H1 (cell line): ENCODE results near the gene MYOM3. TPM values are rescaled to one million over a fixed set of nuclear protein-coding genes. Genes with fewer than 3 reads are reported as not detected.

Experiments
- CTCF ChIA-PET: fragments of 300-600 bp; sonication (Branson Sonifier 250); formaldehyde crosslinking; loops from one replicate; lab custom pipeline; 2021; ENCODE audit not compliant: partially characterized antibody; lab: Charles Lee
- POLR2A ChIA-PET: fragments of 300-600 bp; sonication (Branson Sonifier 250); formaldehyde crosslinking; loops from one replicate; lab custom pipeline; 2021; ENCODE audit warnings: inconsistent platforms; ENCODE audit not compliant: partially characterized antibody; lab: Charles Lee
- DNase-seq, 2 experiments: peaks; one replicate each; pipeline versions ENCODE4 v3.0.0 to v3.0.0-alpha.2; 2010 to 2022; ENCODE audit warnings: low spot score in 2 of 2, low read depth in 1 of 2, mixed read lengths in 1 of 2
- FAIRE-seq: peaks from 2 replicates; lab custom pipeline; 2011; peaks lifted over from hg19 to GRCh38; lab: Jason Lieb, UNC
- H2AFZ ChIP-seq: 2 replicates; pipeline ENCODE4 v1.8.1; 2012; ENCODE audit warnings: low read length, inconsistent platforms
- H2AK5ac ChIP-seq: 2 replicates; pipeline ENCODE4 v1.6.1; 2013; ENCODE audit warnings: low read depth, low read length
- H2BK120ac ChIP-seq: replicated peaks from 2 replicates; pipeline ENCODE3; 2013; ENCODE audit warnings: low read depth, low read length, inconsistent platforms
- H2BK12ac ChIP-seq: 2 replicates; pipeline ENCODE4 v1.6.1; 2013; ENCODE audit warnings: low read depth, low read length
- H2BK15ac ChIP-seq: 2 replicates; pipeline ENCODE4 v1.6.1; 2013; ENCODE audit warnings: low read length
- H2BK20ac ChIP-seq: 2 replicates; pipeline ENCODE4 v1.6.1; 2013; ENCODE audit warnings: low read length
- H2BK5ac ChIP-seq: 2 replicates; pipeline ENCODE4 v1.6.1; 2013; ENCODE audit warnings: low read depth, low read length
- H3K14ac ChIP-seq: 2 replicates; pipeline ENCODE4 v1.6.1; 2013; ENCODE audit warnings: inconsistent platforms; ENCODE audit not compliant: insufficient read length
- H3K18ac ChIP-seq: 2 replicates; pipeline ENCODE4 v1.6.1; 2013; ENCODE audit warnings: low read length; ENCODE audit errors: extremely low read depth
- H3K23ac ChIP-seq: 2 replicates; pipeline ENCODE4 v1.6.1; 2013; ENCODE audit warnings: inconsistent platforms; ENCODE audit not compliant: insufficient read length
- H3K23me2 ChIP-seq: 2 replicates; pipeline ENCODE4 v1.6.1; 2013; ENCODE audit warnings: low read depth, low read length
- H3K27ac ChIP-seq: 2 replicates; pipeline ENCODE4 v1.6.1; 2011; ENCODE audit warnings: low read depth, low read length, inconsistent platforms
- H3K27me3 ChIP-seq, 4 experiments: replicated peaks in 1 of 4; 1 replicate in 1 of 4; 2 replicates in 3 of 4; pipeline versions ENCODE4 v1.6.1 to v1.8.1; 2011 to 2013; ENCODE audit warnings: low read length in 3 of 4, mild to moderate bottlenecking in 3 of 4, inconsistent platforms in 2 of 4, mixed read lengths in 2 of 4, moderate library complexity in 1 of 4; ENCODE audit not compliant: control insufficient read depth in 3 of 4, insufficient read depth in 3 of 4; ENCODE audit errors: extremely low read depth in 1 of 4
- H3K36me3 ChIP-seq, 4 experiments: 2 replicates each; pipeline versions ENCODE4 v1.6.1 to v1.8.1; 2011 to 2013; ENCODE audit warnings: mild to moderate bottlenecking in 4 of 4, low read length in 3 of 4, moderate library complexity in 2 of 4, control low read depth in 1 of 4, inconsistent platforms in 1 of 4; ENCODE audit not compliant: insufficient read depth in 4 of 4, control insufficient read depth in 2 of 4
- H3K4ac ChIP-seq: replicated peaks from 2 replicates; pipeline ENCODE3; 2013; ENCODE audit warnings: low read length, low read depth, mixed read lengths, inconsistent platforms; ENCODE audit not compliant: insufficient read length
- H3K4me1 ChIP-seq, 4 experiments: replicated peaks in 1 of 4; 1 replicate in 1 of 4; 2 replicates in 3 of 4; pipeline versions ENCODE4 v1.6.1 to v1.8.1; 2011 to 2013; ENCODE audit warnings: low read length in 3 of 4, inconsistent platforms in 2 of 4, mixed read lengths in 1 of 4; ENCODE audit not compliant: insufficient read depth in 4 of 4, control insufficient read depth in 3 of 4
- H3K4me2 ChIP-seq, 2 experiments: 2 replicates each; pipeline versions ENCODE4 v1.6.1 to v1.8.1; 2011 to 2013; ENCODE audit warnings: low read depth in 2 of 2, low read length in 2 of 2, control low read depth in 1 of 2, inconsistent platforms in 1 of 2, mild to moderate bottlenecking in 1 of 2; ENCODE audit not compliant: insufficient read depth in 1 of 2
- H3K4me3 ChIP-seq, 4 experiments: fragments of 200-600, 300-600 bp in 1 of 4; sonication (generic), shearing (Covaris generic), sonication (Bioruptor Twin) in 1 of 4; 2 replicates each; pipeline versions ENCODE4 v1.5.1 to v1.8.1; 2011 to 2016; ENCODE audit warnings: low read length in 4 of 4, low read depth in 3 of 4, control low read depth in 2 of 4, inconsistent platforms in 2 of 4, mild to moderate bottlenecking in 2 of 4, mixed read lengths in 1 of 4, moderate library complexity in 1 of 4; ENCODE audit not compliant: insufficient read depth in 2 of 4; ENCODE audit errors: extremely low read depth in 1 of 4
- H3K56ac ChIP-seq: replicated peaks from 2 replicates; pipeline ENCODE3; 2013; ENCODE audit warnings: low read depth, mild to moderate bottlenecking, mixed read lengths, low read length, inconsistent platforms; ENCODE audit not compliant: insufficient read length
- H3K79me1 ChIP-seq: 2 replicates; pipeline ENCODE4 v1.6.1; 2013; ENCODE audit warnings: low read depth, low read length, control low read depth
- H3K79me2 ChIP-seq, 2 experiments: 2 replicates each; pipeline versions ENCODE4 v1.6.1 to v1.8.1; 2012 to 2013; ENCODE audit warnings: low read length in 2 of 2, mild to moderate bottlenecking in 2 of 2, inconsistent platforms in 1 of 2; ENCODE audit not compliant: insufficient read depth in 2 of 2, control insufficient read depth in 1 of 2
- H3K9ac ChIP-seq, 4 experiments: replicated peaks in 1 of 4; 1 replicate in 1 of 4; 2 replicates in 3 of 4; pipeline versions ENCODE4 v1.6.1 to v1.8.1; 2011 to 2013; ENCODE audit warnings: low read depth in 3 of 4, low read length in 3 of 4, control low read depth in 2 of 4, mild to moderate bottlenecking in 2 of 4, moderate library complexity in 2 of 4, inconsistent platforms in 1 of 4; ENCODE audit errors: extremely low read depth in 1 of 4
- H3K9me3 ChIP-seq, 2 experiments: 2 replicates each; pipeline versions ENCODE4 v1.6.1 to v1.8.1; 2012 to 2013; ENCODE audit warnings: mild to moderate bottlenecking in 2 of 2, moderate library complexity in 2 of 2, control low read depth in 1 of 2, inconsistent platforms in 1 of 2, low read depth in 1 of 2, low read length in 1 of 2, mixed read lengths in 1 of 2; ENCODE audit not compliant: insufficient read depth in 2 of 2
- H4K20me1 ChIP-seq, 2 experiments: replicated peaks in 1 of 2; 2 replicates each; pipeline versions ENCODE3 to v1.8.1; 2011 to 2013; ENCODE audit warnings: inconsistent platforms in 2 of 2, low read length in 2 of 2, mild to moderate bottlenecking in 1 of 2; ENCODE audit not compliant: insufficient read depth in 2 of 2, control insufficient read depth in 1 of 2
- H4K5ac ChIP-seq: 2 replicates; pipeline ENCODE4 v1.6.1; 2013; ENCODE audit warnings: low read length, low read depth, mixed read lengths, inconsistent platforms; ENCODE audit not compliant: insufficient read length
- H4K8ac ChIP-seq: 2 replicates; pipeline ENCODE4 v1.8.0; 2013; ENCODE audit warnings: mild to moderate bottlenecking, moderate library complexity, low read length, inconsistent platforms; ENCODE audit not compliant: insufficient read depth; ENCODE audit errors: extremely low read depth
- H4K91ac ChIP-seq: replicated peaks from 2 replicates; pipeline ENCODE3; 2013; ENCODE audit warnings: low read length, mixed read lengths, inconsistent platforms; ENCODE audit not compliant: insufficient read length
- WGBS, 2 experiments: shearing (Covaris generic) in 1 of 2; methylation state at CpG; one replicate each; pipeline versions ENCODE4 v1.1.6 to v1.1.7; 2013 to 2015; ENCODE audit warnings: low lambda C conversion rate in 2 of 2, mixed read lengths in 2 of 2, inconsistent platforms in 1 of 2, low coverage in 1 of 2, missing lambda C conversion rate in 1 of 2; ENCODE audit not compliant: insufficient replicate concordance in 2 of 2, insufficient coverage in 1 of 2, insufficient read length in 1 of 2; ENCODE audit errors: extremely low coverage in 1 of 2, missing lambda C conversion rate in 1 of 2; 5-methylcytosine and 5-hydroxymethylcytosine counted together
- polyA plus RNA-seq, 7 experiments: library from polyadenylated mRNA; depleted of rRNA in 3 of 7; stranded (reverse) in 5 of 7; unstranded in 2 of 7; fragments of >200 nt in 5 of 7; fragments of 200-250 nt in 2 of 7; gene quantifications; 1 replicate in 5 of 7; 2 replicates in 1 of 7; 4 replicates in 1 of 7; pipeline versions ENCODE4 v1.2.1 to v1.2.3, GENCODE V29; 2011 to 2013; ENCODE audit warnings: missing spikeins in 2 of 7, mixed read lengths in 2 of 7
- total RNA-seq: library from RNA; stranded (reverse); fragmentation: NEBNext Ultra II Directional; extraction: Animal tissue kit (Norgen Biotek cat#: 25700); gene quantifications from 2 replicates; pipeline ENCODE4 v1.2.1, GENCODE V29; 2021

The MYOM3 gene
- total and polyA plus RNA-seq, 2 of the 8 experiments (the other 6 are each of a cell fraction or from before 2014, with no cell fraction given), result 0.08 to 0.09 TPM

DNA sequence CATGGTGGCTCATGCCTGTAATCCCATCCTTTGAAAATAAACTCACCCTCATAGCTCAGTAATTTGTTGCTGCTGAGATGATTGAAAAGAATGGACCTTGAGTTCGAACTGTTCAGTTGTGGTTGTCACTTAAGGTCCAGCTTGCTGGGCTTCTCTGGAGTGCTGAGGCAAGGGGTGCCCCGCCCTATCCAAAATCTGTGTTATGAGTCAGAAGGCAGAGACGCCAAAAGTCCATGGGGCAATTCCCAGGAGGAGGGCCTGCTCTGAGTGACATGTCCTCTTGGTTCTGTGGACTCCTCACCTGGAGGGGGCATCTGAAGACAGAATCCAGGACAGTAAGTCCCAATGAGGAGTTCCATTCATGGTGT, 64.8 kb downstream of the MYOM3 start:
- FAIRE-seq (no peak), DNase-seq (no peak)
- Histone ChIP-seq H4K91ac (no peak overlapping the region), H3K14ac (no peak overlapping the region), H3K4me1 (no peaks in the 10 kb centered on the region; a peak in 1 of 7 replicates), H3K56ac (no peak overlapping the region), H2BK120ac (no peak overlapping the region), H3K79me2 (no peaks in the 10 kb centered on the region), H3K4me3 (no peak overlapping the region), H2BK15ac (no peak overlapping the region), H3K79me1 (no peaks in the 10 kb centered on the region), H3K9me3 (no peaks in the 10 kb centered on the region), H3K4ac (no peak overlapping the region), H4K20me1 (no peaks in the 10 kb centered on the region), H3K23ac (no peak overlapping the region), H2BK5ac (no peak overlapping the region), H2AK5ac (no peak overlapping the region), H2AFZ (no peak overlapping the region), H3K4me2 (no peak overlapping the region), H3K27ac (no peak overlapping the region), H2BK12ac (no peak overlapping the region), H3K23me2 (no peaks in the 10 kb centered on the region), H3K18ac (no peak overlapping the region), H2BK20ac (no peak overlapping the region), H3K27me3 (no peaks in the 10 kb centered on the region), H4K8ac (peak overlapping the region; percentile 82), H4K5ac (no peak overlapping the region), H3K9ac (no peak overlapping the region), H3K36me3 (no peaks in the 10 kb centered on the region)
- ChIA-PET POLR2A (interaction anchor here (1.2 kb wide), 1 partner anchor 67 kb away, joined by 3 read pairs; the partner anchor contains the start of gene SRSF10), CTCF (interaction anchor here (0.7 to 1.2 kb wide), 2 partner anchors 25 to 28 kb away, joined by 3 read pairs; no protein-coding TSS in a partner anchor)
- 83% methylated on average over 3 of the region's 3 CpGs; no CpG with 5 or more reads in 1 of the 2 experiments for WGBS, 2 experiments
